Measurements from ENCODE around the gene LAMA5.

Gene LAMA5

GRCh38 chr20:62368976-62369814, 2.1 kb upstream of the LAMA5 start:
- DNase-seq, result peak; percentile 67

- DNase-seq, result peak; percentile 66
Observed at GRCh38 chr20:62368392-62368975, 1.4 kb upstream of the LAMA5 start.

GRCh38 chr20:62367633-62368391, 700 bp upstream of the LAMA5 start:
- DNase-seq, result peak; percentile 75

- DNase-seq, result peak; percentile 73
Observed at GRCh38 chr20:62366370-62367135, 559 bp downstream of the LAMA5 start.

GRCh38 chr20:62365814-62366369, 1.2 kb downstream of the LAMA5 start:
- peak; percentile 61 for DNase-seq

GRCh38 chr20:62364911-62365736, 2.0 kb downstream of the LAMA5 start:
- no peak for DNase-seq

GRCh38 chr20:62363920-62364851, 2.9 kb downstream of the LAMA5 start:
- DNase-seq, result no peak

GRCh38 chr20:62362991-62363919, 3.9 kb downstream of the LAMA5 start:
- DNase-seq, result peak; percentile 65

- DNase-seq, result no peak
Observed at GRCh38 chr20:62362590-62362940, 4.5 kb downstream of the LAMA5 start.

GRCh38 chr20:62361799-62362589, 5.1 kb downstream of the LAMA5 start:
- no peak for DNase-seq

- DNase-seq, result no peak
Observed at GRCh38 chr20:62360854-62361798, 6.0 kb downstream of the LAMA5 start.

GRCh38 chr20:62359491-62360121, 7.5 kb downstream of the LAMA5 start:
- no peak for DNase-seq

GRCh38 chr20:62359043-62359490, 8.0 kb downstream of the LAMA5 start:
- DNase-seq, result no peak

GRCh38 chr20:62358171-62359042, 8.7 kb downstream of the LAMA5 start:
- DNase-seq, result no peak

- no peak for DNase-seq
Observed at GRCh38 chr20:62357681-62358080, 9.4 kb downstream of the LAMA5 start.

GRCh38 chr20:62357187-62357667, 9.9 kb downstream of the LAMA5 start:
- DNase-seq, result peak; percentile 56

All from NCI-H82 (cell line).